ENCODE measurements around the gene SH2B2. TPM values are rescaled to one million over a fixed set of nuclear protein-coding genes. Genes with fewer than 3 reads are reported as not detected.
A peak's percentile ranks its signal among the peaks of the same experiment; 100 is the strongest.

SH2B2 gene
- total RNA-seq, 4 donors from 2014 or later: 32.7 to 62.0 (median 43.5) TPM

- ATAC-seq (no peak), DNase-seq (no peak)
- TF ChIP-seq CTCF (IDR thresholded peaks at IDR 0.05 in 4 of 5, conservative IDR thresholded peaks at IDR 0.05 in 1 of 5) (no peak), POLR2A (IDR thresholded peaks at IDR 0.05) (no peak)
- no peak overlapping the region for H3K4me3 ChIP-seq
- H3K27me3 ChIP-seq: no peaks in the 10 kb centered on the region
- no peak overlapping the region for H3K27ac ChIP-seq
- H3K9me3 ChIP-seq: no peaks in the 10 kb centered on the region
- intact Hi-C loops (cut with DNase I; ENCODE audit: low total_unique reads): no loop called here
- H3K36me3 ChIP-seq: peaks cover 0 to 16% of the 10 kb centered on the region in 2 donors
- H3K4me1 ChIP-seq: no peaks in the 10 kb centered on the region
- in situ Hi-C loops (cut with MboI; ENCODE audit: low sequenced_read_pairs in 4 of 4): no loop called here
Observed at GRCh38 chr7:102313997-102314780, 27.5 kb downstream of the SH2B2 start.

- Histone ChIP-seq H3K36me3 (peaks cover 0 to 27% of the 10 kb centered on the region in 2 donors), H3K27ac (no peak overlapping the region), H3K27me3 (no peaks in the 10 kb centered on the region), H3K9me3 (no peaks in the 10 kb centered on the region), H3K4me3 (no peak overlapping the region), H3K4me1 (no peaks in the 10 kb centered on the region)
- in situ Hi-C loops (cut with MboI; ENCODE audit: low sequenced_read_pairs in 4 of 4): no loop called here
- ATAC-seq (no peak), DNase-seq (no peak)
- TF ChIP-seq POLR2A (IDR thresholded peaks at IDR 0.05) (no peak), CTCF (IDR thresholded peaks at IDR 0.05 in 4 of 5, conservative IDR thresholded peaks at IDR 0.05 in 1 of 5) (no peak)
- intact Hi-C loops (cut with DNase I; ENCODE audit: low total_unique reads): no loop called here
Observed at GRCh38 chr7:102317231-102318059, 30.8 kb downstream of the SH2B2 start.

GRCh38 chr7:102318482-102318971 is 31.9 kb downstream of the SH2B2 start:
- TF ChIP-seq POLR2A (IDR thresholded peaks at IDR 0.05): no peak
- TF ChIP-seq CTCF (IDR thresholded peaks at IDR 0.05 in 4 of 5, conservative IDR thresholded peaks at IDR 0.05 in 1 of 5): no peak
- H3K36me3 ChIP-seq: peaks cover 0 to 27% of the 10 kb centered on the region in 2 donors
- H3K27me3 ChIP-seq: no peaks in the 10 kb centered on the region
- intact Hi-C loops (cut with DNase I; ENCODE audit: low total_unique reads): no loop called here
- H3K9me3 ChIP-seq: no peaks in the 10 kb centered on the region
- in situ Hi-C loops (cut with MboI; ENCODE audit: low sequenced_read_pairs in 4 of 4): no loop called here
- DNase-seq (no peak), ATAC-seq (no peak)
- H3K4me3 ChIP-seq: no peak overlapping the region
- H3K4me1 ChIP-seq: no peaks in the 10 kb centered on the region
- peak overlapping the region in 1 of 4 donors; percentile 48 for H3K27ac ChIP-seq

GRCh38 chr7:102319671-102320070 is 33.0 kb downstream of the SH2B2 start:
- TF ChIP-seq POLR2A (IDR thresholded peaks at IDR 0.05) (no peak), CTCF (IDR thresholded peaks at IDR 0.05 in 4 of 5, conservative IDR thresholded peaks at IDR 0.05 in 1 of 5) (no peak)
- Histone ChIP-seq H3K36me3 (peaks cover 0 to 19% of the 10 kb centered on the region in 2 donors), H3K9me3 (no peaks in the 10 kb centered on the region), H3K27me3 (no peaks in the 10 kb centered on the region), H3K4me1 (no peaks in the 10 kb centered on the region), H3K4me3 (no peak overlapping the region), H3K27ac (no peak overlapping the region)
- ATAC-seq (no peak), DNase-seq (no peak)
- intact Hi-C loops (cut with DNase I; ENCODE audit: low total_unique reads): no loop called here
- in situ Hi-C loops (cut with MboI; ENCODE audit: low sequenced_read_pairs in 4 of 4): no loop called here

All from gastrocnemius medialis (tissue), 4 donors.